ENCODE results near the gene FLVCR2.

The FLVCR2 gene, protein sequence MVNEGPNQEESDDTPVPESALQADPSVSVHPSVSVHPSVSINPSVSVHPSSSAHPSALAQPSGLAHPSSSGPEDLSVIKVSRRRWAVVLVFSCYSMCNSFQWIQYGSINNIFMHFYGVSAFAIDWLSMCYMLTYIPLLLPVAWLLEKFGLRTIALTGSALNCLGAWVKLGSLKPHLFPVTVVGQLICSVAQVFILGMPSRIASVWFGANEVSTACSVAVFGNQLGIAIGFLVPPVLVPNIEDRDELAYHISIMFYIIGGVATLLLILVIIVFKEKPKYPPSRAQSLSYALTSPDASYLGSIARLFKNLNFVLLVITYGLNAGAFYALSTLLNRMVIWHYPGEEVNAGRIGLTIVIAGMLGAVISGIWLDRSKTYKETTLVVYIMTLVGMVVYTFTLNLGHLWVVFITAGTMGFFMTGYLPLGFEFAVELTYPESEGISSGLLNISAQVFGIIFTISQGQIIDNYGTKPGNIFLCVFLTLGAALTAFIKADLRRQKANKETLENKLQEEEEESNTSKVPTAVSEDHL

DNA sequence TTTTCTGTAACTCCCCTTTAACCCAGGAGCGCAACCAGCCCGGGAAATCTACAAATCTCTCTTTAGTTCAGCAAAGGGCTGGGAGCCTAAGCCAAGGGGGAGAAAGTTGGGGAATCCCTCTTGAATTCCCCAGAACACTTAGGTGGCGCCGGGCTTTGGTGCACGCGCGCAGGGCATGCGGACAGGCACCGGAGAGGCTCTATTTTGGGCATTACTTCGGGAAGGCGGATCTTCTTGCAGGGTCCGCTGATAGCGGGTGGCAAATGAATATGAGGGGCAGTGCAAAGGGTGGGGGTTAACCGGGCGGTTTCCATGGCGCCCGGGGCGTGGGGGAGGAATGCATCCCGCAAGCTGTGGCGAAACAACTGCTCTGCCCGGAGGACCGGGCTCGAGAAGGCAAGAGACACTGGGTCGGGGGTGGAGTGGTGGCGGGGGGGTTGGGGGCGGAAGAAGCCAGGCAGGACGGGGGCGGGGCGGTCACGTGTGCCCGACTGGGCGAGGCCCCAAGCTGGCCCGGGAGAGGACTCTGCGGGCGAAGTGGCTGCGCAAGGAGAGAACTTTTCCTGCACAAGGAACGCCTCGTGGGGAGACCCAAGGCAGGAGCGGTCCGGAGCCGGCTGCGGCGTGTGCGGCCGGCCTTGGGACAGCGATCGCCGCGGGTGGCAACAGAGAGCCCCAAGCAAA lies at the start of gene FLVCR2:
FLVCR2 (plus strand) TSS at position 519 of the 684 bp plus-strand sequence. CDS start 353 bp downstream, outside the sequence.
- Mint-ChIP-seq H3K9me3 (no peaks in the 10 kb centered on the region), H3K36me3 (no peaks in the 10 kb centered on the region), H3K27ac (peak within 1 kb of the TSS; percentile 77), H3K4me1 (peaks cover 24% of the 10 kb centered on the region), H3K4me3 (peak within 1 kb of the TSS; percentile 92), H3K27me3 (no peaks in the 10 kb centered on the region)
- ATAC-seq, result peak; percentile 75

DNA sequence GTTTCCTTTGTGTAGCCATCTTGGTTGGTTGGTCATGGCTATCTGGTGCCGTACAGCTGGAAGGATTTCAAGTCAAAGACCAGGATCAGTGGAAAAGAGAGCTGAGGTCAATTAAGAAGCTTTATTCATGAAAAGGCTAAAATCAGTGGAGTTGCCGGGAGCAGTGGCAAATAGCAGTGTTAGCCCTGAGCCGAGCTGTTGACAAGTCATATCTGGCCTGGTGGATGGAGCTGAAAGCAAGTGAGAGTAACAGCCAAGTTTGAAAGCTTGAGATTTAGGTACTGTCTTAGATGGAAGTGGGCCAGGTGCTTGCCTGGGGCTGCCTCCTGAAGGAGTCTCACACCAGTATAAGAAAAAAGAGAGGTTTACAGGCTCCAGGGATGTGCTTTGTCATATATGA lies 47.2 kb upstream of the FLVCR2 start:
- no peak for ATAC-seq
- Mint-ChIP-seq H3K4me3 (no peak overlapping the region), H3K4me1 (peaks cover 68% of the 10 kb centered on the region), H3K36me3 (peaks cover 86% of the 10 kb centered on the region), H3K9me3 (no peaks in the 10 kb centered on the region), H3K27me3 (no peaks in the 10 kb centered on the region), H3K27ac (no peak overlapping the region)

DNA sequence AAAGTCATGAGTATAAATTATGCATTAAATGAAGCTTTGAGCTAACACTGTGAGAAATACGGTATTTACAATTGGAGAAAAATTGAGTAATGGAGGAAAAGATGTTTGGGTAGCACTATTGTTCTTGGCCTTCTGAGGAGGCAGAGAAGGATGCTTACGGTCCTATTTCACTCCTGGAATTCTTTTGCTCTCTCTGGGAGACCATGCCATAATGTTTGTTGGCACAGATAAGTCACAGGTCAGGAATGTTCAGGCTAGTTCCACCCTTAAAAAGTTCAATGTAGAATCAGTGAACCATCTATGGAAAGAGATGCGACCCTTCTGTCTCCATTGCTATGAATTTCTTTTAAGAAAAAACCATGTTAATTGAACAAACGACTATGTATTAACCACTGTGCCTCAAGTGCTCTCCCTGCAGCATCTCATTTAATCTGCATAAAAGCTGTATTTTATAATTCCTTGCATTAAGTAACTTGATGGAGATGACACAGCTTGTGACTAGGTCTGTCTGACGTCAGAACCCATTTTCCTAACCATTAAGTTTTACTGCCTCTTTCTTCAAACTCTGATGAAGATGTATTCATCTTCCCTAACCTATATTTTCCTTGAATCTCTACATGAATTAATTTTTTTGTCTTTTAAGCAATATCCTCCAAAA lies 46.6 kb upstream of the FLVCR2 start:
- H3K36me3 Mint-ChIP-seq, result peaks cover 83% of the 10 kb centered on the region
- H3K9me3 Mint-ChIP-seq, result no peaks in the 10 kb centered on the region
- no peaks in the 10 kb centered on the region for H3K27me3 Mint-ChIP-seq
- no peak for ATAC-seq
- H3K4me3 Mint-ChIP-seq, result no peak overlapping the region
- H3K27ac Mint-ChIP-seq, result no peak overlapping the region
- peaks cover 63% of the 10 kb centered on the region for H3K4me1 Mint-ChIP-seq

DNA sequence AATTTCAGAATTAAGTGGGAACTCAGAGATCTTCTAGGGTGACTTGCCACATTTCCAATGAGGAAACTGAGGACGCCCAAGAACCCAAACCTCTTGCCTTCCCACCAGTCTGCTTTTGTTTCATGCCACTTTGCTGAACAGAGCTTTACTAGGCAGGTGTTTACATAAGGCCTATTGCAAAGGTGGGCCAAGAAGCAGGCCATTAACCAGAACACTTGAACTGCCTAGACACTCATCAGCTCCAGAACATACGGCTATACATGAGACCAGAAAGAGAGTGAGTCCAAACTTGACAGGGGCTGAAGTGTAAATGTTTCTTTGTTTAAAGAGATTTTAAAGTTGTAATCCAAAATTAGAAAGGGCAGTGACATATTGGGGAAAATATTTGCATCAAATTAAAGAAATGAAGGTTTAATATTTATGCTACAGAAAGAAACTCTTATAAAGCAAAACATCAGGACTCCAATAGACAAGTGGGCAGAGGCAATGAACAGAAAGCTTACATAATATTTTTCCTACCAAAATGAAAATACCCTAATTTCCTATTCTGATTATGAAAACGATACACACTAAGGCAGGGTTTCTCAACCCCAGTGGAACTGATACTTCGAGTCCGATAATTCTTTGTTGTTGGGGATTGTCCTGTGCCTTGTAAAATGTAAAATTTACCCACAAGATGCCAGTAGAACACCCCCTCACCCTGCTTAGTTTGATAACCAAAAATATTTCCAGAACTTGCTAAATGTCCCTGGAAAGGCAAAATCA lies 44.4 kb upstream of the FLVCR2 start:
- Mint-ChIP-seq H3K4me3 (no peak overlapping the region), H3K9me3 (no peaks in the 10 kb centered on the region), H3K36me3 (peaks cover 77% of the 10 kb centered on the region), H3K27me3 (no peaks in the 10 kb centered on the region), H3K4me1 (peaks cover 53% of the 10 kb centered on the region), H3K27ac (peak overlapping the region; percentile 28)
- no peak for ATAC-seq

DNA sequence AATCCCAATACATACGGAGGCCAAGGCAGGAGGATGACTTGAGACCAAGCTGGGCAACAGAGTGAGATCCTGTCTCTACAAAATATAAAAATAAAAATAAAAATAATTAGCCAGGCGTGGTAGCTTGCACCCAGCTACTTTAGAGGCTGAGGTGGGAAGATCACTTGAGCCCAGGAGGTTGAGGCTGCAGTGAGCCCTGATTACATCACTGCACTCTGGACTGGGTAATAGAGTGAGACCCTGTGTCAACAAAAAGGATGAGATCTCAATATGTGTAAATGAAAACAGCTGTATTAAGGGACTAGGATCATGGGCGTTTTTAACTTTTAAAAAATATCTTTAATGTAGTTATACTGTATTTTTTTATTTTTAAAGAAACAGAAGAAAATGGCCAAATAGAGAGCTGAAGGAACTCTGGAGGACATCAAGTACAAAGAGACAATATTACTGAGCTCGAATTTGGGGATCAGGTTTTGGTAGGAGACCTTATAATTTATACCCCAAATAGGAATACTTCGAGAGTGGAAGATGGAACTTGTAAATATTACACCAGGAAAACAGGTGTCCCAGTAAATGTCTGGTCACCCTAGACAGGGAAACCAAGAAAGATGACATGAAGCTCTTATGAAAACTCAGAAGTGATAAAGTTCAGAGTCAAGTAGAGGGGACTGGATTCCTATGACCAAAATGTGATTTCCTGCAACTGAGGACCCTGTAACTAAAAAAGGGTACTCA lies 43.1 kb upstream of the FLVCR2 start:
- Mint-ChIP-seq H3K9me3 (no peaks in the 10 kb centered on the region), H3K4me3 (no peak overlapping the region), H3K4me1 (peaks cover 60% of the 10 kb centered on the region), H3K27ac (peak overlapping the region; percentile 24), H3K27me3 (no peaks in the 10 kb centered on the region), H3K36me3 (peaks cover 65% of the 10 kb centered on the region)
- ATAC-seq, result no peak

DNA sequence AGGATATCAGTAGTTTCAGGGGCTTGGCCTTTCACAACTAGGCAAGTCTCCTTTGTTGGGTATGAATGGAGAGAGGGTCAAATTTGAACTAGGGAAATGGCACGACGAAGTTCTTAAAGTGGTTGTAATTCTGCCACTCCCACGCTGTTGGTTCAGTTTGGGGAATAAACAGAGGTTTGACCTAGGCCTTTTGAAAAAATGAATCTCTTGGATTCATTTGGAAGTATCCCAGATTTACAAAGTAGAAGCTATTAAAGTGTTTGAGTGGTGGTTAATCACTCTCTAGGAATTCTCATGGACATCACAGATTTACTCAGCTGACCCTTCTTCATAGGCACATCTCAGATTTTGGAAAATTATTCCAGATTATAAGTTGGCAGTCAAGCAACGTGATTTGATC lies 41.3 kb upstream of the FLVCR2 start:
- Mint-ChIP-seq H3K36me3 (peaks cover 53% of the 10 kb centered on the region), H3K4me1 (peaks cover 65% of the 10 kb centered on the region), H3K27ac (no peak overlapping the region), H3K4me3 (no peak overlapping the region), H3K27me3 (no peaks in the 10 kb centered on the region), H3K9me3 (no peaks in the 10 kb centered on the region)
- no peak for ATAC-seq

DNA sequence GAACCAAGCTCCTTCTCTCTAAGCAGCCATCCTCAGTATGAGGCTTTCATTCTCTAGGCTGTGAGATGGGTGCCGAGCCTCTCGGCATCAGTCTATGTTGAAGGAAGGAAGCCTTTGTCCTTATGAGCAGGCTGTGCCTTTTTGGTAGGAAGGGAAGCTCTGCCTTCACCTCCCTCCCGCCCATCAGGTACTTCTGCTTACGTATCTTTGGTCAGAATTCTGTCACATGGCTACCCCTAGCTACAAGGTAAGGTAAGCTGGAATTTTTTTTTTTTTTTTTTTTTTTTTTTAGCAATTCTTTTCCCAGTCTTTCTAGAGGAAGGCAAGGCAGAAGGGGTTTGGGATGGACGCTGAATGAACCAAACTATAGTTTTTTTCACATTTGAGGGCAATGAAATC lies 39.3 kb upstream of the FLVCR2 start:
- Mint-ChIP-seq H3K27me3 (no peaks in the 10 kb centered on the region), H3K27ac (peak overlapping the region; percentile 89), H3K36me3 (peaks cover 36% of the 10 kb centered on the region), H3K4me3 (no peak overlapping the region), H3K9me3 (no peaks in the 10 kb centered on the region), H3K4me1 (peaks cover 60% of the 10 kb centered on the region)
- ATAC-seq, result no peak

DNA sequence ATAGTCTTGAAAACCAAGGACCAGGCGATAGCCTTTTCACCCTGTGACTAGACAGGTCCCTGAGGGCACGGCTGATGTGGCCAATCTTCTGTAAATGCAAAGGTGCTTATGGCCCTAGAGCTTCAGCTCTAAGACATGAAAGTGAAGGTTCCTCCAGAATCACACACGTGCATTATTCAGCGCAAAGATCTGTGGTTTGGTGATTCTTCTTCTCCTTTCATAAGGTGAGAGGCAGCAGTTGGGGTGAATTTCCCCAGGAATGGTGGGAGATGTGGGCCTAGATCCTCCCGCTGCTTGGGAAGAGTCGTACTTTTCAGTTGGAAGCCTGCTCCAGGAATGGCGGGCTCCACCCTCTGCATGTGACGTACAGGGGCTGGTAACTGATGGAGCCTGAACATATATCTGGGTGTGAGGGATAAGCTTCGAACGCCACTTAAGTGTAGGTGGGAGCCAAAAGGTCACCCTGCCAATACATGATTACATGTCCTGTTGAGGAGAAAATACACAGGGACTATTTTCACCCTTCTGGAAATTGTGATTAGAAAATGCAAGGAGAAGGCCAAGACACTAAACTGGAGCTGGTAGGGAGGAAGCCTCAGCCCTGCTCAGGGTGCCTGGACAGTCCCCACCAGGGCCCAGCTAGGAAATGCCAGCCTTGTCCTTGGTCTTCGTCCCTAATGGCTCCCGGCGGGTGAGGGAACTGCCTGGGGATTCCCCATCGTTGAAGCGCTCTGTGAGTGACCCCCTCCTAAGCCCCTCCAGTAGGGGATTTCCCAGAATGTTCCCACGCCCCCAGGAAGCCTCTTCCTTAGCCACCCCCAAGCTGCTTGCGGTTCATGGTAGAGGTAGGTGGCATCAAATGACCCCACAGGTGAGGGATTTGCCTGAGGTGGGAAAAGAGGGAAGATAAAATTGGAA lies 38.6 kb upstream of the FLVCR2 start:
- ATAC-seq, result peak; percentile 87
- Mint-ChIP-seq H3K4me3 (peak overlapping the region; percentile 60), H3K4me1 (peaks cover 60% of the 10 kb centered on the region), H3K36me3 (peaks cover 33% of the 10 kb centered on the region), H3K27me3 (no peaks in the 10 kb centered on the region), H3K27ac (peak overlapping the region; percentile 89), H3K9me3 (no peaks in the 10 kb centered on the region)

DNA sequence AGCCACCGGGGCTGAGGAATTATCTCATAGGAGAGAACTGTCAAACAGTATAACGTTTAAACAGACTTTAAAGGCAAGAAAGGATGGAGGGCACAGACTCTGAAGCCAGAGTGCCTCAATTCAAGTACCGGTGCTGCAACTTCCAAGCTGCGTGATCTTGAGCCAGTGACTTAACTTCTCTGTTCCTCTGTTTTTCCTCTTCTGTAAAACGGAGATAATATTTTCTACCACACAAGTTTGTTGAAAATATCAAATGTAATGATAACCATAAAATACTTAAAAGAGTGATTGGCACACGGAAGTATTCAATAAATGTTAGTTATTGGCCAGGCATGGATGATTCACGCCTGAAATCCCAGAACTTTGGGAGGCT lies 38.0 kb upstream of the FLVCR2 start:
- ATAC-seq, result no peak
- Mint-ChIP-seq H3K27ac (peak overlapping the region; percentile 89), H3K27me3 (no peaks in the 10 kb centered on the region), H3K4me3 (peak overlapping the region; percentile 24), H3K36me3 (peaks cover 27% of the 10 kb centered on the region), H3K9me3 (no peaks in the 10 kb centered on the region), H3K4me1 (peaks cover 60% of the 10 kb centered on the region)

DNA sequence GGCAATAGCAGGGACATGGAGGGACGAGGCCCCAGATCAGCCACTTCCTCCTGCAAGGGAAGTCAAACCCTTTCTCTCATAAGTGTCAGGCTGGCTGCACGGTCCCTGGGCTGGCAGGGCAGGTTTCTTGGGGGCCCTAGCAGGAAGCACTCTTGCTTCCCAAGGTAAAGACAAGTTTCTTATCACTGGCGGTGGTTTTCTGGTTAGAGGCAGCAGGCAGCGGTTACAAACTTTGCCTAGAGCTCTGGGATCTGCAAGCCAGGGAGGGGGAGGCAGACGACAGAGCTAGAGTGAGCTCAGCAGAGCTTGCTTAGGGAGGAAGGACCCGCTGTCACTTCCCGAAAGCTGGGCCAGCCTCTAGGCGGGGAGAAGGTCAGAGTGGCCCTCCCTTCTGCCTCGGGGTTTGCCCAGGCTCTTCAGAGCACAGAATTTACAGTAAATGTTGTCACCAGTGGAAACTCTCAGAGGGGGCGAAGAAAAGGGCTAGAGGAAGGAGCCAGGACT lies 35.8 kb upstream of the FLVCR2 start:
- ATAC-seq, result peak; percentile 93

DNA sequence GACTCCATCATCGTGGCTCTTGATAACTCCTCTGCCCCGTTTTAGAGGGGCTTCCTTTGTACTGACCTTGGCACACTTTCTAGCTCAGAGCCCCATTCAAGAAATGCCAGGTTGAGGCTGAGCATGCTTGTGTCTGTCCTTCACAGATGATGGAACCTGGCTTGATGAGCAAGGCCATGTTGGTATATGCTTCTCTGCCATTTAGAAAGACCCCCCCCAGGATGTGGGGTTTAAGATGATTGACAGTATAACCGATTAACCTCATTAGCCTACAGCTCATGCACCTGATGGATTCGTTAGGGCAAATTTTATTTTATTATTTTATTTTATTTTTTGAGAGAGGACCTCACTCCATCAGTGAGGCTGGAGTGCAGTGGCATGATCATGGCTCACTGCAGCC lies 35.2 kb upstream of the FLVCR2 start:
- no peak for ATAC-seq
- Mint-ChIP-seq H3K27me3 (no peaks in the 10 kb centered on the region), H3K27ac (peak overlapping the region; percentile 89), H3K4me3 (peak overlapping the region; percentile 69), H3K36me3 (peaks cover 37% of the 10 kb centered on the region), H3K9me3 (no peaks in the 10 kb centered on the region), H3K4me1 (peaks cover 70% of the 10 kb centered on the region)

More for the DNA sequence above, 35.8 kb upstream of the FLVCR2 start:
- H3K9me3 Mint-ChIP-seq, result no peaks in the 10 kb centered on the region
- no peaks in the 10 kb centered on the region for H3K27me3 Mint-ChIP-seq
- peaks cover 33% of the 10 kb centered on the region for H3K36me3 Mint-ChIP-seq
- H3K27ac Mint-ChIP-seq, result peak overlapping the region; percentile 89
- peak overlapping the region; percentile 69 for H3K4me3 Mint-ChIP-seq
- H3K4me1 Mint-ChIP-seq, result peaks cover 67% of the 10 kb centered on the region

DNA sequence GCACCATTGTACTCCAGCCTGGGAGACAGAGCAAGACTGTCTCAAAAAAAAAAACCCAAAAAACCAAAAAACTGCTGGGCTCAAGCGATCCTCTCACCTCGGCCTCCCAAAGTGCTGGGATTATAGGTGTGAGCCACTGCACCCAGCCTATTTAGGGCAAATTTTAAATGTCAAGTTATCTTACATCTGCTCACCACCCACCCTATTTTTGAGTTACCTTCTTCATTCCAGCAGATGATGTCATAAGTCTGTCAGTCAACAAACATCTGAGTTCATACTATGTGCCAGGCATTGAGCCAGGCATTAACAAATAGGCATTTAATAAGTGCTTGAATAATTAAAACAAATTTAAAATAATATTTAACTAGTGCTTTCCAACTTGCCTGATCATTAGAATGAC lies 34.6 kb upstream of the FLVCR2 start:
- H3K4me3 Mint-ChIP-seq, result no peak overlapping the region

DNA sequence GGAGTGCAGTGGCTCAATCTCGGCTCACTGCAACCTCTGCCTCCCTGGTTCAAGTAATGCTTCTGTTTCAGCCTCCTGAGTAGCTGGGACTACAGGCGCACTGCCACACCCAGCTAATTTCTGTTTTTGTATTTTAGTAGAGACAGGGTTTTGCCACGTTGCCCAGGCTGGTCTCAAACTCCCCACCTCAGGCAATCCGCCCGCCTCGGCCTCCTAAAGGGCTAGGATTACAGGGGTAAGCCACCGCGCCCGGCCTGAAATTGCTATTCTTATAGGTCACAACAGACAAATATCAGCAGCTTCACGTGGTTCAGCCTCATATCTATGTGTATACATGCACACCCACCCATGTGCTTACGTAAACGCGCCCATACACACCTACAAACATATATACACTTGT lies 32.5 kb upstream of the FLVCR2 start:
- Mint-ChIP-seq H3K36me3 (peaks cover 43% of the 10 kb centered on the region), H3K9me3 (no peaks in the 10 kb centered on the region), H3K27me3 (no peaks in the 10 kb centered on the region), H3K27ac (peak overlapping the region; percentile 51), H3K4me1 (peaks cover 70% of the 10 kb centered on the region), H3K4me3 (no peak overlapping the region)
- no peak for ATAC-seq

More for the DNA sequence above, 34.6 kb upstream of the FLVCR2 start:
- H3K4me1 Mint-ChIP-seq, result peaks cover 70% of the 10 kb centered on the region
- no peak for ATAC-seq
- peaks cover 36% of the 10 kb centered on the region for H3K36me3 Mint-ChIP-seq
- no peaks in the 10 kb centered on the region for H3K27me3 Mint-ChIP-seq
- no peaks in the 10 kb centered on the region for H3K9me3 Mint-ChIP-seq
- no peak overlapping the region for H3K27ac Mint-ChIP-seq

All from stimulated activated memory B cell treated with anti-CD40 and anti-IgM and Interleukin-4, amounts not matched to agents 10 μg/mL and 1 μg/mL and 100 μg/mL, for 72 hours (primary cell).